HCT116 (cell line): ENCODE results near the gene KIAA1671.

Source experiments
- SIN3A ChIP-seq: IDR thresholded peaks from 2 replicates; pipeline ENCODE4 v1.6.1; 2012; ENCODE audit warnings: low read depth
- TF ChIP-seq, protein P1 (sequence below), 3 experiments: fragments of 200-600 bp in 1 of 3; sonication (generic) in 1 of 3; IDR thresholded peaks in 2 of 3; conservative IDR thresholded peaks in 1 of 3; 2 replicates each; pipeline ENCODE4 v1.5.1; 2012 to 2017; ENCODE audit warnings: low read depth in 2 of 3, low read length in 2 of 3, antibody characterized with exemption in 1 of 3, borderline replicate concordance in 1 of 3, control low read depth in 1 of 3, mild to moderate bottlenecking in 1 of 3, mixed read lengths in 1 of 3, mixed run types in 1 of 3, moderate library complexity in 1 of 3; ENCODE audit not compliant: insufficient read depth in 1 of 3

DNA sequence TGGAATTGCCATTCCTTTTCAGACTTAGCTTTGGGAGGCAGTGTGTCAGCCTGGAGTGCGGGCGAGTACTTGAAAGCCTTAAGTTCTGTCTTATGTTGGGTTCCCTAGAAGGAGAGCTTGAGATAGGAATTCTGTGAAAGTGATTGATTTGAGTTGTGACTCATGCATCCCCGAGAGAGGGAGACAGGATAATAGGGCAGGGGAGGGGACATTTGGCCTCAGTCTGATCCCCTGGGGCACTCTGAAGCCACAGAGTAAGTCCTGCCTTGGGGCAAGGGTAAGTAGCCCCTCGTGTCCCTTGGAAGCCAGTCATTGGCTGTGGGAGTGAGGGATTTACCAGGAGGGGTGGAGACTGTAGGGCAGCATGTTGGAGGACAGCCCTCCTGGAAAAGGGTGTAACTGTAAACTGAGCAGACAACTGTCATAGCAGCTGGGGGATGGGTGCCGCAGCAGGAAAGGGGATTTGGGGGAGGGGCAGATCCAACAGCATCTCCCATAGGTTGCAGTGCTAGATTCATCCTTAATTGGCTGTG lies 44.0 kb downstream of the KIAA1671 start:
- TF ChIP-seq, protein P1, sequence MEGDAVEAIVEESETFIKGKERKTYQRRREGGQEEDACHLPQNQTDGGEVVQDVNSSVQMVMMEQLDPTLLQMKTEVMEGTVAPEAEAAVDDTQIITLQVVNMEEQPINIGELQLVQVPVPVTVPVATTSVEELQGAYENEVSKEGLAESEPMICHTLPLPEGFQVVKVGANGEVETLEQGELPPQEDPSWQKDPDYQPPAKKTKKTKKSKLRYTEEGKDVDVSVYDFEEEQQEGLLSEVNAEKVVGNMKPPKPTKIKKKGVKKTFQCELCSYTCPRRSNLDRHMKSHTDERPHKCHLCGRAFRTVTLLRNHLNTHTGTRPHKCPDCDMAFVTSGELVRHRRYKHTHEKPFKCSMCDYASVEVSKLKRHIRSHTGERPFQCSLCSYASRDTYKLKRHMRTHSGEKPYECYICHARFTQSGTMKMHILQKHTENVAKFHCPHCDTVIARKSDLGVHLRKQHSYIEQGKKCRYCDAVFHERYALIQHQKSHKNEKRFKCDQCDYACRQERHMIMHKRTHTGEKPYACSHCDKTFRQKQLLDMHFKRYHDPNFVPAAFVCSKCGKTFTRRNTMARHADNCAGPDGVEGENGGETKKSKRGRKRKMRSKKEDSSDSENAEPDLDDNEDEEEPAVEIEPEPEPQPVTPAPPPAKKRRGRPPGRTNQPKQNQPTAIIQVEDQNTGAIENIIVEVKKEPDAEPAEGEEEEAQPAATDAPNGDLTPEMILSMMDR (IDR thresholded peaks at IDR 0.05 in 2 of 3, conservative IDR thresholded peaks at IDR 0.05 in 1 of 3; ENCODE audit: borderline replicate concordance in 1 of 3, insufficient read depth in 1 of 3, low read depth in 2 of 3, low read length in 2 of 3), result no peak
- TF ChIP-seq SIN3A, result 0 out of 2 replicates have a peak, but pooled peaks have one; percentile 39
